ENCODE measurements around the gene GPC1.
A peak's percentile ranks its signal among the peaks of the same experiment; 100 is the strongest.

The GPC1 gene

DNA sequence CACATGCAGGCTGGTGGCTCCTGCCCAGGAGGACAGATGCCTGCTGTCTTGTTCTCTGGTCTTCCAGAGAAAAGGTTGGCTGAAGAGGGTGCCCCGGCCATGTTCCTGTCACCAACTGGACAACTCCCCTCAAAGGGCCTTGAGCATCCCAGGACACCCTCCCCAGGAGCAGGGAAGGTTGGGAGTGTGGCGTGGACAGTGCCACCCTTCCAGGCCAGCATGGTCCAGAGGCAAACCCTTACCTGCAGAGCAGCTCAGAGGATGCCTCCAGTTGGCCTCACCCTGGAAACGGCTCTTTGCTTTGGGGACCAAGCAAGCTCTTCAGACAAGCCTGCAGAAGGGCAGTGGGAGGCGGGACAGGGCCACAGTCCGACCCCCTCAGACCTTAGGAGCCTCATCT lies 4.9 kb upstream of the GPC1 start:
- DNase-seq, result no peak

DNA sequence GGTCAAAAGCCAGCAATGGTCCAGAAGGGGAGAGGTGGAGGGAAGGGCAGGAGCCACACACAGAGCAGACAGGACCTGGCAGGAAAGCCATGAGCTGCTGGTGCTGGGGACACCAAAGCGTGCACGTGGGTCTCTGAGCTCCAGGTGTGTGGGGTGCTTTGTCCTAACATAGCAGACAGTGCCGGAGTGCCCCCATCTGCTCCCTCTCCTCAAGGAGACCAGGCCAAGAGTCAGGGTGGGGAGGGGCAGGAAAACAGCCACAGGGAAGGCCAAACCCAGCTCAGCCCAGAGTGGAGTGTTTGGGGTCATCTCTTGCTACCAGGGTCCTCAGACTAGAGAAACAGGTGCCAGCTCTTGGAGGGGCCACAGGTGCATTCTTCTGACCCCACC lies 4.2 kb upstream of the GPC1 start:
- DNase-seq, result no peak

DNA sequence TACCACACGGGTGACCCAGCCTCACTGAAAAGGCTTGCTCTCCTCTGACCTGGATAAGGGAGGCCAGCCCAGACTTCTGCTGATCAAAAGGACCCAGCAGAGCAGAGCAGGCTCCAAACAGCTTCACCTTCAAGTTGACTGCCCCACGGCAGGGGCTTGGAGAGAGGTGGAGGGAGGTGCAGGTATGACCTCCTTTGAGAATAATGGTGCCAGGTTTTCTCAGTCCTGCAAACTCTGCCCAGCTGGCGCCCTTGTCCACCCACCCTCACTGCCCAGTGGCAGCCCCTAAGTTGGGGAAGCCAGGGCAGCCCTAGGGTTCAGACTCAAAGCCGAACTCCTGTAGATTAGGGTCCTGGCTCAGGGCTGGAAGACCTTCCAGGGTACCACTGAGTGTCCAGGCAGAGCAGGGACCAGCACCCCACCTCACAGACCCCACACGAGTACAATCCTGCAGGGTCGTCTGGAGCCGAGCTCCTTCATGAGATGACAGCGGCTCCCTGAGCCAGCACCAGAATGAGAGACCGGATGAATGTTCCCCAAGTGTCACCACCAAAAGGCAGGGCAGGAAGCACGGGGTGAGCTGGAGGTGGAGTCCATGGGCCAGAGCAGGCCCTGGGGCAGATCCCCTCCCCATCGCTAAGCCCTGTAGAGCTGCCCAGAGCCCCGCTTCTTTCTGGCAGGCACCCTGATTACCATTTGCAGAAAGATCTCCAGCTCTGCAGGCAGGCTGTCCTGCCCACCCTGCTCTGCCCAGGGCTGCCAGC lies 3.6 kb upstream of the GPC1 start:
- DNase-seq, result no peak

DNA sequence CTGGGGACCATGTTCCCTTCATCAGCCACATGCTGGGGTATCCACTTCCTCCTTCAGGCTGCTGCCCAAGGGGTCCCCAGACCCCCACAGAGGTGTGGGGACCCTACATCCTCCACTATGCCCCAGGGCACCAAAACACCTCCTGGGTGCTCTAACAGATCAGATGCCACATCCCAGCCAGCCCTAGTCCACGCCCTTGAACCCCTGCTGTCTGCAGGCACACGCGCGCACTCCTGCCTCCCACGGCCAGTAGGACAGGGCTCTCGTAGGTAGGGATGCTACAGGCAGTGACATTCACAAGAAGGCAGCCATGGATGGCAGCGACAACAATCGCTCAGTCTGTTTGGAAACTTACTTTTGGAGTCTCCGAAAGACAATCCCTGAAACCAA lies 3.0 kb upstream of the GPC1 start:
- DNase-seq, result no peak

DNA sequence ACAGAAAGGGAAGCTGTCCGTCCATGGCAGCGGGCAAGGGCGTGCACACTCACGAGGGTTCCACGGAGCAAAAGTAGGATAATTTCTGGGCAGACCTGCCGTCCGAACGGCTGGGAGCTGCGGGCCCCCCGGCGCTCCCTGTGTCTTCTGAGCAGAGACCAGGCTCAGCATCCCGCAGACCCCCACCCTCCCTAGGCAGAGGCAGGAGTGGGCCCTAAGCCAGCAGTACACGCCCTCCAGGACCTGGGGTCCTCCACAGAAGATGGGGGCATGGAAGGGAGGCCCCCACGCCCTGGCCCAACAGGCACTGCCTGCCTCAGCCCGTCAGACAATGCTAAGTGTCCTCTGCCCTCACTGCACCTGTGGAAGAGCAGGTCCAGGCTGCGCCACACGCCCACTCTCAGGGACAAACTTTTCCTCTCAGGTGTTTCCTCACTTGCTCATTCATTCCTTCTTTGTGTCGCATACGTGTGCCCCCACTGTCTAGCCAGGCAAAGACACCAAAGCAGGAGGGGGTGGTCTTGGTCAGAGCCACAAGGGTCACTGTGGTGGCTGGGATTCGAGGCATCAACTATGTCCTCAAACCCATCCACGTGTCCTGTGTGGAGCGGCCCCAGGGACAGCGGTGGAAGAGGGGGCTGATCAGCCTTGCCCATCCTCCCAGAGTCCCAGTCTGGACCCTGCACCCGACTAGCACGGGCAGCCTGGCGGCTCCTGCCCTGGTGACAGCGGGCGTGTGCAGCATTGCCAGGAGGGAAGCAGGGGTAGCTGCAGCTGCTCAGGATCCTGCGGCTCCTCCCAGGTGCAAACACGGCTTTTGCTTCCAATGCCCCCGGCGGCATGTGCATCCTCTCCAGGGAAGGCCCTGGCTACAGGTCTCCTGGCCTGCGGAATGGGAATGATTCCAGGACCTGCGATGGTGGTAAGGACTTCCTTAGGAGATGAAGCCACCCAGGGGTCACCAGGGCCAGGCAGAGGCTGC lies 2.4 kb upstream of the GPC1 start:
- no peak for DNase-seq

DNA sequence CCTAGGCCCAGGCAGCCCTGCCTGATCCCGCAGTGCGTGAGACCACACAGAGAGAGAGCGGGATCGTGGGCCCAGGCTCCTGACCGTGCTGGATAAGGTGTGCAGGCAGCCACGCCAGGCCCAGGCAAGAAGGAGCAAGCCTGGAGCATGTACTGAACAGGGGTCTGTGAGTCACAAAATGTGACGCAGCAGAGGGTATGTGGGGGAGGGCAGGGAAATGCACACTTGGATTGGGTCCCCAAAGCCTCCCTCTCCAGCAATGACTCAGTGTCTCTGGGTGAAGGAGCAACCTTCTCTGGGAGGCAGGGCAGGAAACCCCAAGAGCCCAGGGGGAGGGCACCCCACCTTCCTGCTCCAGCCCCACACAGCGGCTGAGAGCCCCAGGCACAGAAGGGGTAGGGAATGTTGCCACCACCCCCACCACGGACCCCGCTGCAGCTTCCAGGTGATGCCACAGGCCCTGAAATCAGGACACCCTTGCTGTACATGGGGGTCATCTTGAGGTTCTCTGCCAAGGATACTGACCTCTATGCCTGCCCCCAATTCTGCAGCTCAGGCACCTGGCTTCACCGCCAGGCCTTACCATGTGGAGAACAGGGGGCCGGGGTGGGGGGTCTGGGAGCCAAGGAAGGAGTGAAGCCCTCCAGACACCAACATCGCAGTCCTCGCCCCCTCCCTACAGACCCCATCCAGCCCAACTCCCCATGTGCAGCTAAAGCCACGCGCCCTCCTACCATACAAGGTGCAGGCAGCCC lies 1.3 kb upstream of the GPC1 start:
- DNase-seq, result peak in 2 of 14 donors; percentile 17 to 41

DNA sequence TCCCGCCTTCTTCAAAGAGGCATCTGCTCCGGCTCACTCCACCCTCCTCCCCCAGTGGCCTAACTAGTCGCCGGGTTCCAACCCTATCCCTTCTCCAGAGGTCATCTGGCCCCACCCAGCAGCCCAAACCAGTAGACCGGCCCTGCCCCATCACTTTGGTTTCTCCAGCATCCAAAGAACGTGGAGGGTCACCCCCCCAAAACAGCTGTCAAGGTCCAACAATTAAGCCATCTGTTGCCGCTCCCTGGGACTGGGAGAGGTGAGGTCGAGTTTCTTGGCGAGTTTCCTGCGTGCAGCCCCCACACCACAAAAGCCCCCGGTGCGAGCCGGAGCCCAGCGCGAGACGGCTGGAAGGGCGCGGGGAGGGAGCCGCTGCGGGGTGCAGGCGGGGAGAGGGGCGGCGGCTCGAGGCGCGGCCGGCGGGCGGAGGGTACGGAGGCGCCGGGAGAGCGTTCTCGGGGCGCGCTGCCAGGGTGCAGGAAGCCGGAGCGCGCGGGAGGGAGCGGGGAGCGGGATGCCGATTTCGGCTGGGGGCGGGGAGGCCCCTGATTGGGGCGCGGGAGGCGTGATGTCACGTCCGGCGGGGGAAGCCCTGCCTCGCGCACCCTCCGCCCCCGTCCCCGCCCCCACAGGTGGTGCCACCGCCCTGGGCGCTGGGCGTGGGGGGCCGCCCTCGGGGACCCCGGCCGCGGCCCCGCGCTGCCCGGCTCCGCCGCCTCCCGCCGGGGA lies 571 bp upstream of the GPC1 start:
- peak in 13 of 14 donors; percentile 13 to 88 (median 74) for DNase-seq

DNA sequence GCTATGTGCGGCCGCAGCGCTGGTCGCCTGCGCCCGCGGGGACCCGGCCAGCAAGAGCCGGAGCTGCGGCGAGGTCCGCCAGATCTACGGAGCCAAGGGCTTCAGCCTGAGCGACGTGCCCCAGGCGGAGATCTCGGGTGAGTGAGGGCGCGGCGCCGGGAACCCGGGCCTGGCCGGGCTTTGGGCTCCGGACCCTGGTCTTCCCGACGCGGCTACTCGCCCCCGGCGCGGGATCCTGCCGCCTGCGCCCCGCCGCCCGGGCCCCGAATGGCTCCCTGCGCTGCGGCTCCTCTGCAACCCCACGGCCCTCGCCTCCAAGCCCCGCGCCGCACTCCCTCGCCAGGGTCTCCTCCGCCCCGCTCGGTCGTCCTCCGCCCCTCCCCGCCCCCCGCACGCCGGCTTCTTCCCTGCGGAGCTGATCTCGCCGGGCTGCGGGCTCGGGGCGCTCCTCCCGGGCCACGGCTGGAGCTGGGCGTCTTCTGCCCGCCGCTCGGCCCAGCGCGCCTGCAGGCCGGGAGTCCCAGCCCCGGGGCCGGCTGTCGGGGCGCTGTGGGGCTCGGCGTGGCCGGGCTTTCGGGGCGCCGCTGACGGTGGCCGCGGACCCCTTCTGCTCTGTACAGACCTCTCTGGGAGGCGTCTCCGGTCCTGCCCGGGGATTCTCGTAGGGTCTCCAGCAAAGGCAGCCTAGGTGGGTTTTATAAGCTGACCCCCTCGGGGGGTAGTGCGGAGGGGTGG lies 652 bp downstream of the GPC1 start:
- DNase-seq, result peak in 1 of 14 donors; percentile 34

DNA sequence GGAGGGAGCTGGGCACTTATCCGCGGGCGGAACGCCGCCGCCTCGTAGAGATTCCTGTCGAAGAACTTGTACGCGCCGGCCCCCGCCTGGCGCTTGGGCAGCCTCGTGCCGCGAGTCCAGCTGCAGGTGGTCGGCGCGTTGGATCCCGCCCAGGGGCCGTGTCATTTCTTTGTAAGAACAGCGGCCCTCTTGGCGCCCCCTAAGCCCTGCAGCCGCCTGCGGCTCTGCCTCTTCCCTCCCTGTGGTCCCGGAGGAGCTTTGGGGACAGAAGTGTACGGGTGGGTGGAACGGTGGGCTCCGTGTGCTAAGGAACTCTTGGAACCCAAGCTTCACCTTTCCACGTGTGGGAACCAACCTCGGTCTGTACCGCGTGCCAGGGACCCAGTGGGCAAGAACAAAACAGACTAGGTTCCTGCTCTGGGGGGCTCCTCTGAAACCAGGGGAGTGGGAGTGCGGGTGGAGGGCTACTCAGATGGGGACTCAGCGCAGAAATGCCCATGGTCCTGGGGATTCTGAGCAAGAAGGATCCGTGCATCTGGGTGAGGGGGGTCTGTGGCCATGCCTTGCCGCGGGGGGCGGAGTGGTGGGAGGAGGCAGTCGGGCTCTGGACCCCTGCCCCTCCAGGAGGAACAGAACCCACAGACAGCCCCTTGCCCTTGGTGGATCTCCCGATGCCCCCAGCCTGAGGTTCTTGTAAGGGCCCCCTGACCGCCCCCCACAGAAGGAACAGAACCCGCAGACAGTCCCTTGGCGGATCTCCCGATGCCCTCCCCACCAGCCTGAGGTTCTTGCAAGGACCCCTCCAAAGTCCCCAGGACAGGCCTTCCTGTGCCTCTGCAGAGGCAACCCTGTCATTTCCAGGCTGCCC lies 1.5 kb downstream of the GPC1 start:
- DNase-seq, result no peak

DNA sequence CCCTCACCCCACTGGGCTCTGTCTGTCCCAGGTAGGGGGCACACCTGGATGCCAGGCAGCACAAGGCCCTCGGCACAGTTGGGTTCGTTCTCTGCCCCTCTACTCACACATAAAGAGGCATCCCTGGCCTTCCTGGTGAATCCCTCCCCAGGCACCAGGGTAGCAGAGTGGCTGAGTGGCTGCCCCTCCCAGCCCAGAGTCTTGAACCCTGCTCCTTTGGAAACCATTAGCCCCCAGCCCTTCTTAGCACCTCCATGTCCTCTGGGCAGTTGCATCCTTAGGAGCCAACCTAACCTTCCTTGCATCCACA lies 2.0 kb downstream of the GPC1 start:
- DNase-seq, result no peak

DNA sequence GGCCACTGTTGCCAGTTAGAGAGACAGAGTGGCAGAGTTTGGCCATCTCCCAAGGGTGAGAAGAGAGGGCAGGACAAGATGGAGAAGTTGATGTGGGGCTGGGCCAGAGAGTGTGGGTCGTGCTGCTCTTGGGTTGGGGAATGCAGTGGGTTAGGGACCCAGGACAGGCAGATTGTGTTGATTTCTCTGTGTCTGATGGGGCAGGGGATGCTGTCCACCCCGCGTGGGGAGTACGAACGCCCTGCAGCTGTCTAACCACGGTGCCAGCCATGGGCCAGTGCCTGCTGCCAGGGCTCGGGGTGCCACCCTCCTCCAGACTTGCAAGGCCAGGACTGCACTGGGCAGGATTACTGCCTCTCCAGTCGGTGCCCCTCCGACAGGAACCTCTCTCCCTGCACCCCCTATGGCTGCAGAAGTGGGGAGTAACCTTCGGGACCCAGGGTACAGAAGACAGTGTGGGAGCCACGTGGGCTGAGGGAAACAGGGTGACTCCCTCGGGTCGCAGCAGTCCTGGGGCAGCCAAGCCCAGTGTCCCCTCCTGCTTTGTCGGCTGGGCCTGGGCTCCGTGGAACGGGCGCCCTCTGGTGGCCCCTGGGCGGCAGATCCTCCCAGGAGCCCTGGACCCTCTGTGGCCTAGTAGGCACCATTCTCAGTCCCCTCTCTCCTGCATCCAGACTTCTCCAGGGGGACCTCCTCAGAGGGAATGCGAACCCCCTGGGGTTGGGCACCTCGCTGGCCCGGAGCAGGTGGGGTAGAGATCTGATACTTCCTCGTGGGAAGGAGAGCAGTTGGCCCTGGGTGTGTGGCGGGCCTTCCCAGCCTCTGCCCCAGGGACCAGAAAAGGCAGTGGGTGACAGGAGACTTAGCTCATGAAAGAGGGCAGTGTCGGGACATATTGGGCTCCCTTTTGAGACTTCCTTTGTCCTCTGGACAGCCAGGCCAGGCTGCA lies 2.7 kb downstream of the GPC1 start:
- peak in 13 of 14 donors; percentile 28 to 84 (median 60) for DNase-seq

DNA sequence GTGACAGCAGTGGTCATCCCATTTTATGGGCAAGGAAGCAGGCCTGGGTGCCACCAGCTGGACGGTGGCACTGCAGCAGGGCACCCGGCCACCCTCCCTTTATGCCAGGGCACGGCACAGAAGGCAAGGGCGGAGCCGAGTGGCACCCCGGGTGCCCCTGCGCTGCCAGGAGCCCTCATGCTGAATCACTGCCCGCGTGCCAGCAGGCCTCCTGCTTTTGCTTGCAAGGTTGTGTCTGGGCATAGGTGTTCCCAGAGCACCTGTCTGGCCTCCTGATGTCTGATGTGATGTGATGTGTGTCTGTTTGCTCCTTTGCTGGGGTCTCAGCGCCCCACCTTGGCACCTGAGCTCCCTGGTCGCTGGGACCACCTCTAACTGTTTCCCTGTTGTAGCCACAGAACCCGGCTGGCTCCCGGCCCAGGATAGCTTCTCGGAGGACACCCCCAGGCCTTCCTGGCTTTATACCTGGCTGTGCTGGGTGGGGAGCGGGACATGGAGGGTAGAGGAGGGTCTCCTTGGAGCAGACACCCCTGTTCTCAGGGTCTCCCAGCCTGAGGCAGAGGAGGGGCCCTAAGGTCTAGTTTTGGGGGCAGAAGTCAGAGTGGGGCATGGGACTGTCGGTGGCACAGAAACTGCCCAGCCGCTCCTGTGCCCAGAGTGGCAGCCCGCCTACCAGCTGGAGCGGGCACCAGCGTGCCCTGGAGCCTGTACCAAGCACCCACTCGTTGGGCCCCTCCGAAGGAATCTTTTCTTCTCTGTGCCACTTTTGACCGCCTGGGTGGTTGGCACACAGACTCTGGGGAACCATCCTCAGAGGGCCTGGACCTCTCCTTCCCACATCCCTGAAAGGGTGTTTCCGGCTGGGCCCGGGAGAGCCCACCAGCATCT lies 3.6 kb downstream of the GPC1 start:
- peak in 1 of 14 donors; percentile 65 for DNase-seq

DNA sequence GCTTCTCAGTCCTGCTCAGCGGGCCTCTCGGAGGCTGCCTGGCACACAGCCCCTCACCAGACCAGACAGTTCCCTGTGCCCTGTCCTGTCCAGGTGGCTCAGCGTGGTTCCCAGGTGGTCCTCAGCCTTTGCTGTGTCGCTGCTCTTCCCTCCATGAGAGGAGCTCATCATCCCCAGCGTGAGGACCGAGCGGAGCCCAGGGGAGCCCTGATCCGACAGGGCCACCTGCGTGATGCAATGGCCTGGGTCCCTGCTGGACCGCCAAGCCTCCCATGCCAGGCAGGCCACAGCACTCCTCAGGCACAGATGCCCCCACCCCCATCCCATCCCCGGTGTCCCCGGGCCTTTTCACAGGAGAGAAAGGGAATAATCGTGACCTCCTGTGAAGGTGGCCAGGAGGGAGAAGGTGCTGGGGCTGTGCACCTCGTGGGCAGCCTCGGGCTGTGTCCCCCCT lies 4.3 kb downstream of the GPC1 start:
- DNase-seq, result no peak

DNA sequence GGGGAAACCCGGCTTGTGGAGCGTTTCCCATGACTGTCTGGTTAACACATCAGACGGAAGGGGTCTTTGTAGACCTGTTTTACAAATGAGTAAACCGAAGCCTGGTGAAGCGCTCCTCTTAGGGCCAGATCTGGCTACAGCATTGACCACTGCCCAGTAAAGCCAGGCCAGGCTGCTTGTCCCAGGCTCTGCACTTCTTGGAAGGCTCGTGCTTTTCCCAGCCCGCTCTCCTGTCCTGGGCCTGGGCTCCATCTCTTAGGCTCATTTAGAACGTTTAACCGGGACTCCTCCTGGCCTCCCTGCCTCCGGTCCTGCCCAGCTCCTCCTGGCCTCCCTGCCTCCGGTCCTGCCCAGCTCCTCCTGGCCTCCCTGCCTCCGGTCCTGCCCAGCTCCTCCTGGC lies 4.8 kb downstream of the GPC1 start:
- no peak for DNase-seq

DNA sequence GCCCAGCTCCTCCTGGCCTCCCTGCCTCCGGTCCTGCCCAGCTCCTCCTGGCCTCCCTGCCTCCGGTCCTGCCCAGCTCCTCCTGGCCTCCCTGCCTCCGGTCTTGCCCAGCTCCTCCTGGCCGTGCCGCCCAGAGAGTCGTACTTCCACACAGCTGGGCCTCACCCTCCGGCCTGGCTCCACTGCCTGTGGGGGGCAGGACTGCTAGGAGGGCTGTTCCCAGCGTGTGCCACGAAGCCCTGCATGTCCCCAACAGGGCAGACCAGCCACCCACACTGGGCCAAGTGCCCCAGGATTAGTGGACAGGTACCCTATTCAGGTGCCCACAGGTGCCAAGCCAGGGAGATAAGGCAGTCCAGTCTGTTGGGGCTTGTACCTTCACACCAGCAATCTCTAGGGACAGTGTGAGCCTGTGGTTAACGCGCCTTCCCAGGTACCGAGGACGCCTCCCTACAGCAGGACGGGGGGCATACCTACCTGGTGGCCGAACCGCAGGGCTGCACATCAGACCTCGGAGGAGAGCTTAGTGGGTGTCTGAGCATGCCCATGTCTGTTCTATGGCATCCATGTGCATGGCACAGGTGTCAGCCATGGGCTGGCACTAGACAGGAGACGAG lies 5.3 kb downstream of the GPC1 start:
- DNase-seq, result no peak

DNA sequence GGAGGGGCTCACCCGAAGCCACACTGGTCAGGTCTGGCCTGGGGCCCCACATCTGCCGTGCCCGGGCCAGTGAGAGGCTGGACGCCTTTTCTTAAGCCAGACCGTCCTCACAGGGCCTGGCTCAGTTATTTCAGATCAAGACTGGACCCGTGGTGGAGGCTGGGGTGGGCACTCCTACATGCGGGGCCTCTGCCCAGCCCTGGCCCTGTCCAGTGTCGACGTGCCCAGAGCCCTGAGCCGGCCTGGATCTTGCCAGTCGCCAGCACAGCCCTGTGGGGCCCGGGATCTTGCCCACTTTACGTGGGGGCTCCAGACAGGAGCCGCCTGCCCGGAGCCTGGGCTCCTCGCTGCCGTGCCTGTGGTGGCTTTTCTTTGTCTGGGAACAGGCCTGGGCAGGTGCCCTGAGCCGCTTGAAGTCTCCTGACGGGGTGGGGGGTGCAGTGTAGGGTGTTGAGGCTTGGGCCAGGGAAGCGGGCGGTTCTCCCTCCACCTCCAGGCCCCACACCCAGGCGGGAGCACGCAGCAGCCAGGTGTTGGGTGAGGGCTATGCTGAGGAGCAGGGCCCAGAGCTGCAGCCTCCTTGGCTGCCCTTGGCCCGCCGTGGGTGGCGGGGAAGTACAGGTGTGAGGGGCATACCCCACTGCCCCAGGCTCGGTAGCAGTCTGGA lies 6.0 kb downstream of the GPC1 start:
- DNase-seq, result no peak

DNA sequence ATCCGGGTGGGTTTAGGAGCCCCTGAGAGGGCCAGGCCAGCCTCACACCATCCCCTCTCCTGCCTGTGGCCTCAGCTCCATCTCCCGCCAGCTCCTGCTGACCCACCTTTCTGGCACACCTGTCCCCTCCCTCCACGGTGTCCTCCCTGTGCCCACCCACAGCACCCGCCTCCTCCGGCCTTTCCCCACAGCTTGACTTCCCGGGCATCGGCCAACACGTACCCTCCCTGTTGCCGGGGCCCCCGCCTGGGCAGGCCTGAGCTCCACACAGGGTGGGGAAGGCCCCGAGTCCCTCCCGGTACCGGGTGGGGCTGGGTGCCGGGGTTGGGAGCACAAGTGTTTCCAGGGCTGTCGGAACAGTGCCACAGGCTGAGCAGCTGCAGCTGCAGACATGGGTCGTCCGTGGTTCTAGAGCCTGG lies 6.5 kb downstream of the GPC1 start:
- no peak for DNase-seq
